Vagina (tissue), 2 donors: ENCODE results near the gene MACROD2. TPM values are rescaled to one million over a fixed set of nuclear protein-coding genes. Genes with fewer than 3 reads are reported as not detected.
"Not testable (repeated sequence)": the region's sequence is repeated elsewhere in the genome, so short reads cannot be mapped to it uniquely, and the experiment has no call there.

Experiments
- DNase-seq, 2 donors: peaks; one replicate each; pipeline ENCODE4 v3.0.0-alpha.2; 2017; ENCODE audit errors: extremely low spot score in 2 of 2
- H3K27ac ChIP-seq: fragments of 200-600 bp; sonication (generic); one replicate; pipeline ENCODE4 v1.5.1; 2019
- H3K27me3 ChIP-seq: fragments of 200-600 bp; sonication (generic); one replicate; pipeline ENCODE4 v1.5.1; 2019
- H3K36me3 ChIP-seq, 2 donors: fragments of 200-600 bp; sonication (generic); one replicate each; pipeline ENCODE4 v1.5.1; 2017 to 2019
- H3K4me1 ChIP-seq: fragments of 200-600 bp; sonication (generic); one replicate; pipeline ENCODE4 v1.5.1; 2019
- H3K4me3 ChIP-seq, 2 donors: fragments of 200-600 bp; sonication (generic); 1 replicate in 1 of 2; 2 replicates in 1 of 2; pipeline ENCODE4 v1.5.1; 2016 to 2019
- H3K9me3 ChIP-seq: fragments of 200-600 bp; sonication (generic); one replicate; pipeline ENCODE4 v1.5.1; 2019
- POLR2A ChIP-seq, 2 donors: fragments of 450-650 bp; IDR thresholded peaks; one replicate each; pipeline ENCODE4 v1.6.1; 2017; ENCODE audit warnings: antibody characterized with exemption in 2 of 2, mild to moderate bottlenecking in 2 of 2, moderate library complexity in 2 of 2
- POLR2AphosphoS5 ChIP-seq, 2 donors: sonication (generic); formaldehyde crosslinking; IDR thresholded peaks; one replicate each; pipeline ENCODE4 v1.9.0; 2017; ENCODE audit warnings: antibody characterized with exemption in 2 of 2, mild to moderate bottlenecking in 2 of 2, low read depth in 1 of 2; ENCODE audit not compliant: insufficient read depth in 1 of 2
- intact Hi-C: fragments of 100-400 bp; cut with DNase I; formaldehyde crosslinking; loops from one replicate; pipeline ENCODE4 v1.15.1; 2023
- total RNA-seq: library from RNA; depleted of rRNA; stranded (reverse); fragments of >200 nt; gene quantifications from one replicate; pipeline ENCODE4 v1.2.3, GENCODE V29; 2016
- TF ChIP-seq, protein P1 (sequence below), 3 experiments: fragments of 450-650 bp in 2 of 3; fragments of 200-600 bp in 1 of 3; sonication (generic) in 1 of 3; IDR thresholded peaks; one replicate each; pipeline ENCODE4 v1.5.1; 2017 to 2019; ENCODE audit warnings: antibody characterized with exemption in 3 of 3, mild to moderate bottlenecking in 2 of 3, moderate library complexity in 2 of 3

MACROD2 gene
- total RNA-seq, 1 donor from 2014 or later = 12.5 TPM

DNA sequence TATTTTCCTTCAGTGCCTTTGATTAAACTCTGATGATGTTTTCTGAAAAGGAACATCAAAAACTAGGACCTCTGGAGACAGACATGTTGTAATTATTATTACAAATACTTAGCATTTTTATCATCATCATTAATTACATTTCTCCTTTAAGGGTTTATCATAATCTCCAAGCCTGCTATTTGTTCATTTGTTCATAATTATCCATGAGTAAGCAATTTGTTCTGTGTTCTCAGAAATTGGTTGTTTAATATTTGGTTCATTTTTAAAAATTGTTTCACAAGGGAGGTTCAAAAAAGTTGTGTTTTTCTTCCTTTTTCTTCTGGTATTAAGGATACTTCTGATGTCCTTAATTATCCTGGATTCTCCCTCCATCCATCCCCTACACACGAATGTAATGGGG, 1192.3 kb downstream of the MACROD2 start:
- no peak for TF ChIP-seq POLR2A (IDR thresholded peaks at IDR 0.05)
- no peak for TF ChIP-seq POLR2AphosphoS5 (IDR thresholded peaks at IDR 0.05; ENCODE audit: insufficient read depth in 1 of 2, low read depth in 1 of 2)
- TF ChIP-seq, protein P1, sequence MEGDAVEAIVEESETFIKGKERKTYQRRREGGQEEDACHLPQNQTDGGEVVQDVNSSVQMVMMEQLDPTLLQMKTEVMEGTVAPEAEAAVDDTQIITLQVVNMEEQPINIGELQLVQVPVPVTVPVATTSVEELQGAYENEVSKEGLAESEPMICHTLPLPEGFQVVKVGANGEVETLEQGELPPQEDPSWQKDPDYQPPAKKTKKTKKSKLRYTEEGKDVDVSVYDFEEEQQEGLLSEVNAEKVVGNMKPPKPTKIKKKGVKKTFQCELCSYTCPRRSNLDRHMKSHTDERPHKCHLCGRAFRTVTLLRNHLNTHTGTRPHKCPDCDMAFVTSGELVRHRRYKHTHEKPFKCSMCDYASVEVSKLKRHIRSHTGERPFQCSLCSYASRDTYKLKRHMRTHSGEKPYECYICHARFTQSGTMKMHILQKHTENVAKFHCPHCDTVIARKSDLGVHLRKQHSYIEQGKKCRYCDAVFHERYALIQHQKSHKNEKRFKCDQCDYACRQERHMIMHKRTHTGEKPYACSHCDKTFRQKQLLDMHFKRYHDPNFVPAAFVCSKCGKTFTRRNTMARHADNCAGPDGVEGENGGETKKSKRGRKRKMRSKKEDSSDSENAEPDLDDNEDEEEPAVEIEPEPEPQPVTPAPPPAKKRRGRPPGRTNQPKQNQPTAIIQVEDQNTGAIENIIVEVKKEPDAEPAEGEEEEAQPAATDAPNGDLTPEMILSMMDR (IDR thresholded peaks at IDR 0.05) = no peak
- no peak for DNase-seq
- Histone ChIP-seq H3K9me3 (no peaks in the 10 kb centered on the region), H3K4me1 (no peaks in the 10 kb centered on the region), H3K27ac (no peak overlapping the region), H3K36me3 (no peaks in the 10 kb centered on the region), H3K27me3 (no peaks in the 10 kb centered on the region), H3K4me3 (no peak overlapping the region)
- intact Hi-C loops = no loop called here

GRCh38 chr20:15188415-15188814, 1193.1 kb downstream of the MACROD2 start:
- intact Hi-C loops = no loop called here
- no peak for DNase-seq
- TF ChIP-seq, protein P1 (IDR thresholded peaks at IDR 0.05) = no peak
- no peak for TF ChIP-seq POLR2A (IDR thresholded peaks at IDR 0.05)
- no peak for TF ChIP-seq POLR2AphosphoS5 (IDR thresholded peaks at IDR 0.05; ENCODE audit: insufficient read depth in 1 of 2, low read depth in 1 of 2)

DNA sequence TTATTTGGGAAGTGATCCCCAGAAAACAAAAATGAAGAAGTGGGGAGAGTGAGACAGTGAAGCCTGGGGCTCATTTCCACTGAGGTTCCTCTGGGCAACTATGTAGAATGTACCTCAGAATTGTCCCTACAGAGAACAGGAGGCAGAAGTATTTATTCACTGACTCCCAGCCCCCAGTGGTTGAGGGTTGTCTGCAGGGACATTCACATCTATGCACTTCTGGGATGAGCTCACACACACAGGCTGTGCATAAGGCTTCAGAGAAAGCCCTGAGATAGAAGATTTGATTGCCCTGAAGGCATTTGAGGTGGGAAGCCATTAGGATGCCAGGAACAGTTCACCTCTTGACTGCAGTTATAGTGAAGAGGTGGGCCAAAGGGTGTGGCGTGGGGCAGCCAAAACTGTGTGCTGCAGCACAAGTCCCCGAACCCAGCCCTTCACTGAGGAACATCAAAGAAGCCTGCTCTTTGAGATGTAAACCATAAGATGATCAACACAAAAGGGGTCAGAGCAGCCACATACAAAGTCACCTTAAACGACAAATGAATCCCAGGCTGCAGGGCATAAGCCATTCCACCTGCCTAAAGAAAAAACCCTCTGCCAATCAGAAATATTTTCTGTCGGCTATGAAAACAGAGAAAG, 1195.9 kb downstream of the MACROD2 start:
- intact Hi-C loops = no loop called here
- no peaks in the 10 kb centered on the region for H3K9me3 ChIP-seq
- DNase-seq = no peak
- no peaks in the 10 kb centered on the region for H3K4me1 ChIP-seq
- no peak overlapping the region for H3K27ac ChIP-seq
- no peaks in the 10 kb centered on the region for H3K27me3 ChIP-seq
- H3K4me3 ChIP-seq = no peak overlapping the region
- TF ChIP-seq POLR2AphosphoS5 (IDR thresholded peaks at IDR 0.05; ENCODE audit: insufficient read depth in 1 of 2, low read depth in 1 of 2) = no peak
- TF ChIP-seq, protein P1 (IDR thresholded peaks at IDR 0.05) = no peak
- TF ChIP-seq POLR2A (IDR thresholded peaks at IDR 0.05) = no peak
- no peaks in the 10 kb centered on the region for H3K36me3 ChIP-seq

More at GRCh38 chr20:15188415-15188814, 1193.1 kb downstream of the MACROD2 start:
- H3K27ac ChIP-seq = no peak overlapping the region
- H3K4me1 ChIP-seq = no peaks in the 10 kb centered on the region
- no peak overlapping the region for H3K4me3 ChIP-seq
- H3K9me3 ChIP-seq = no peaks in the 10 kb centered on the region
- no peaks in the 10 kb centered on the region for H3K36me3 ChIP-seq
- H3K27me3 ChIP-seq = no peaks in the 10 kb centered on the region

DNA sequence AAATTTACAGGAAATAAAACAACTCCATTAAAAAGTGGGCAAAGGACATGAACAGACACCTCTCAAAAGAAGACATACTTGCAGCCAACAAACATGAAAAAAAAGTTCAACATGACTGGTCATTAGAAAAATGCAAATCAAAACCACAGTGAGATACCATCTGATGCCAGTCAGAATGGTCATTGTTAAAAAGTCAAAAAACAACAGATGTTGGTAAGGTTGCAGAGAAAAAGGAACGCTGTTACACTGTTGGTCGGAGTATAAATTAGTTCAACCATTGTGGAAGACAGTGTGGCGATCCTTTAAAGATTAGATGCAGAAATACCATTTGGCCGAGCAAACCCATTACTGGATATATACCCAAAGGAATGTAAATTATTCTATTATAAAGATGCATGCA, 1200.1 kb downstream of the MACROD2 start:
- TF ChIP-seq, protein P1 (IDR thresholded peaks at IDR 0.05) = no peak
- no peak for TF ChIP-seq POLR2A (IDR thresholded peaks at IDR 0.05)
- no peak for TF ChIP-seq POLR2AphosphoS5 (IDR thresholded peaks at IDR 0.05; ENCODE audit: insufficient read depth in 1 of 2, low read depth in 1 of 2)
- Histone ChIP-seq H3K27me3 (no peaks in the 10 kb centered on the region), H3K27ac (no peak overlapping the region), H3K9me3 (no peaks in the 10 kb centered on the region), H3K4me1 (no peaks in the 10 kb centered on the region), H3K36me3 (no peaks in the 10 kb centered on the region), H3K4me3 (no peak overlapping the region)
- DNase-seq = no peak
- intact Hi-C loops = no loop called here

DNA sequence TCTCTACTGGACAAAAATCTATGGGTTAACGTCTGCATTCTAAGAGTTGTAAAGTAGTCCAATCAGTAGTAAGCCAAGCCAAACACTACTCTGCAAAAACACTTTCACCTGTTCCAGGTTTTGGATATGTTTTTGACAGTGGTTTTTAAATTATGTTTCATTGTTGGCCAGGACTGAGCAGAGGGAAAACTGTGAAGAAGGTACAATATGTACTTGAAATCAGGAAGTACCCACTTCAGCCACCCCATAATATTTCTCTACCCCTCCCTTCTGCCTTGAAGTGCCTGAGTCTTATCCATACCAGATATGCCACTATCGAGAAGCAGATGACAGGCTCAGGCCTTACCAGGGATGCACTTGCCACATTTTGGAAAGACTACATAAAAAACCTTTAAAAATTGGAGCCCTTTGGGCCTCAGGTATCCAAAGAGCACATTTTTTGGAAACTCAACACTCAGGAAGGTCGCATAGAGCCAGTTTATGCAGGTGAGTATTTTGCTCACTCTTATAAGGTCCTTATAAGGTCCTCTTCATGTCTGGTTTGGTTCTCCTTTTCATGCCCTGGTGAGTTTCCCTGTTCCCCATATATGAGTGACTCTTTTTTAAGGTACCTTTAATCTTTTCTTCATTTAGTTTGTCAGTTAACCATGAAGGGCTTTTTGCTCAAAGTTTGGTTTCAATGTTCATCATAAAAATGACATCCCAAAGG, 1201.4 kb downstream of the MACROD2 start:
- Histone ChIP-seq H3K27ac (no peak overlapping the region), H3K27me3 (no peaks in the 10 kb centered on the region), H3K36me3 (no peaks in the 10 kb centered on the region), H3K4me3 (no peak overlapping the region), H3K4me1 (no peaks in the 10 kb centered on the region), H3K9me3 (no peaks in the 10 kb centered on the region)
- TF ChIP-seq POLR2AphosphoS5 (IDR thresholded peaks at IDR 0.05; ENCODE audit: insufficient read depth in 1 of 2, low read depth in 1 of 2) = no peak
- intact Hi-C loops = no loop called here
- DNase-seq = no peak

- H3K4me1 ChIP-seq, DNase-seq, intact Hi-C loops, H3K27me3 ChIP-seq, H3K36me3 ChIP-seq, H3K27ac ChIP-seq, H3K9me3 ChIP-seq, H3K4me3 ChIP-seq: not testable (repeated sequence)
Observed at GRCh38 chr20:15198017-15198416, 1202.7 kb downstream of the MACROD2 start.
